ENCODE data around the gene PHACTR1. TPM values are rescaled to one million over a fixed set of nuclear protein-coding genes. Genes with fewer than 3 reads are reported as not detected.

The PHACTR1 gene
- total RNA-seq, 2 donors from 2014 or later, result 1.3 to 4.3 TPM

- intact Hi-C loops (cut with DNase I), result no loop called here
- WGBS, result 38% methylated on average over 13 of the region's 13 CpGs
- Histone ChIP-seq H3K9me3 (no peaks in the 10 kb centered on the region), H3K4me1 (replicated peaks) (no peaks in the 10 kb centered on the region), H3K27me3 (replicated peaks; ENCODE audit: insufficient read depth) (no peaks in the 10 kb centered on the region), H3K4me3 (no peak overlapping the region), H3K36me3 (no peaks in the 10 kb centered on the region), H3K27ac (peak overlapping the region; percentile 34 to 56)
- DNase-seq (ENCODE audit: low spot score), result peak; percentile 12
- TF ChIP-seq, protein P1, sequence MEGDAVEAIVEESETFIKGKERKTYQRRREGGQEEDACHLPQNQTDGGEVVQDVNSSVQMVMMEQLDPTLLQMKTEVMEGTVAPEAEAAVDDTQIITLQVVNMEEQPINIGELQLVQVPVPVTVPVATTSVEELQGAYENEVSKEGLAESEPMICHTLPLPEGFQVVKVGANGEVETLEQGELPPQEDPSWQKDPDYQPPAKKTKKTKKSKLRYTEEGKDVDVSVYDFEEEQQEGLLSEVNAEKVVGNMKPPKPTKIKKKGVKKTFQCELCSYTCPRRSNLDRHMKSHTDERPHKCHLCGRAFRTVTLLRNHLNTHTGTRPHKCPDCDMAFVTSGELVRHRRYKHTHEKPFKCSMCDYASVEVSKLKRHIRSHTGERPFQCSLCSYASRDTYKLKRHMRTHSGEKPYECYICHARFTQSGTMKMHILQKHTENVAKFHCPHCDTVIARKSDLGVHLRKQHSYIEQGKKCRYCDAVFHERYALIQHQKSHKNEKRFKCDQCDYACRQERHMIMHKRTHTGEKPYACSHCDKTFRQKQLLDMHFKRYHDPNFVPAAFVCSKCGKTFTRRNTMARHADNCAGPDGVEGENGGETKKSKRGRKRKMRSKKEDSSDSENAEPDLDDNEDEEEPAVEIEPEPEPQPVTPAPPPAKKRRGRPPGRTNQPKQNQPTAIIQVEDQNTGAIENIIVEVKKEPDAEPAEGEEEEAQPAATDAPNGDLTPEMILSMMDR (IDR thresholded peaks at IDR 0.05), result peak; percentile 57 to 80 (median 72)
- no peak for TF ChIP-seq POLR2A (IDR thresholded peaks at IDR 0.05)
- TF ChIP-seq POLR2AphosphoS5 (IDR thresholded peaks at IDR 0.05), result no peak
Observed at GRCh38 chr6:13331516-13332348, 615.2 kb downstream of the PHACTR1 start.

- DNase-seq (ENCODE audit: low spot score), result peak; percentile 35
- Histone ChIP-seq H3K27ac (peak overlapping the region in 1 of 2 donors; percentile 56), H3K9me3 (no peaks in the 10 kb centered on the region), H3K27me3 (replicated peaks; ENCODE audit: insufficient read depth) (no peaks in the 10 kb centered on the region), H3K36me3 (no peaks in the 10 kb centered on the region), H3K4me1 (replicated peaks) (no peaks in the 10 kb centered on the region), H3K4me3 (no peak overlapping the region)
- 73% methylated on average over 2 of the region's 2 CpGs for WGBS
- intact Hi-C loops (cut with DNase I), result no loop called here
- TF ChIP-seq, protein P1 (IDR thresholded peaks at IDR 0.05), result no peak
- TF ChIP-seq POLR2AphosphoS5 (IDR thresholded peaks at IDR 0.05) (peak; percentile 52), POLR2A (IDR thresholded peaks at IDR 0.05) (no peak)
Observed at GRCh38 chr6:13332349-13332706, 615.8 kb downstream of the PHACTR1 start.

DNA sequence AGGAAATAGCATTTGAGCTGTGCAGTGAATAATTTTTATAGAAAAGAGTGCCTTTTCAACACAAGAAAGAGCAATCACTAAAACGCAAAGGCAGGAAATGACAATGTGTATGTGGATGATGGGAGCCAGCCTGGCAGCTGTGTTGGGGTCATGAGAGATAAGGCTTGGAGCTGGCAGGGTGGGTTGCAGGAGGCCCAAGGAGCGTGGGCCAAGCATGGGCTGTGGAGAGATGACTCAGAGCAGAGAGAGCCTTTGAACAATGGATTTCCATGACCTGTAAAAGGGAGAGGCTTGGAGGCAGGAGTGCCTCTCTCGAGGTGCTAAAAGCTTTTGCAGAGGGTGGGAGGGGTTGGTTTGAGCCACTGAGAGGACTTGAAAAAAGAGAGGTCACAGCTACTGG is 618.4 kb downstream of the PHACTR1 start:
- intact Hi-C loops (cut with DNase I), result loop anchor here (5.0 kb wide), 1 partner anchor 152 kb away; the partner anchor contains the start of gene GFOD1
- 50% methylated on average over 3 of the region's 3 CpGs for WGBS
- no peak overlapping the region for H3K27ac ChIP-seq

DNA sequence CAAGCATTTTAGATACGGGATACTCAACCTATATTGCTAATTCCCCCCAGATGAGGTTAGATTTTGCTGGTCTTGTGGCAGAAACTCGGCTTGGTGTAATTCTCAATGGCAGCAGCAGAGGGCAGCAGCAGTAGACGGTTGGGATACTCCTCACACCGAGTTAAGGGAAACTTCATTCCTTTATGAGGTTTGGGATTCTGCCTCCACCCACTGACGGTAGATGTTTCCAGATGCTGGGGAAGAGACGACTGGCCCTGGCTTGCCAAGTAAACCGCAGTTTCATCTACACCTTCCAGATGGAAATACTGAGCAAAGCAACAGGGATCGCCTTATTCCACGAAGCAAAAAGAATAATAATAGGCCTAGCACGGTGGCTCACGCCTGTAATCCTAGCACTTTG is 620.0 kb downstream of the PHACTR1 start:
- Histone ChIP-seq H3K4me1 (replicated peaks) (no peaks in the 10 kb centered on the region), H3K27me3 (replicated peaks; ENCODE audit: insufficient read depth) (no peaks in the 10 kb centered on the region), H3K9me3 (no peaks in the 10 kb centered on the region), H3K4me3 (no peak overlapping the region), H3K27ac (no peak overlapping the region), H3K36me3 (no peaks in the 10 kb centered on the region)
- peak; percentile 62 for TF ChIP-seq POLR2AphosphoS5 (IDR thresholded peaks at IDR 0.05)
- TF ChIP-seq, protein P1 (IDR thresholded peaks at IDR 0.05), result peak; percentile 88 to 92 (median 91)
- no peak for TF ChIP-seq POLR2A (IDR thresholded peaks at IDR 0.05)
- peak; percentile 74 for DNase-seq (ENCODE audit: low spot score)
- WGBS, result 26% methylated on average over 11 of the region's 11 CpGs
- intact Hi-C loops (cut with DNase I), result loop anchor here (2.0 to 5.0 kb wide), 2 partner anchors 151 to 202 kb away; partner anchors contain the start of gene GFOD1

More for the DNA sequence above, 618.4 kb downstream of the PHACTR1 start:
- Histone ChIP-seq H3K36me3 (no peaks in the 10 kb centered on the region), H3K4me1 (replicated peaks) (no peaks in the 10 kb centered on the region), H3K4me3 (no peak overlapping the region), H3K9me3 (no peaks in the 10 kb centered on the region), H3K27me3 (replicated peaks; ENCODE audit: insufficient read depth) (no peaks in the 10 kb centered on the region)
- TF ChIP-seq POLR2AphosphoS5 (IDR thresholded peaks at IDR 0.05) (no peak), POLR2A (IDR thresholded peaks at IDR 0.05) (no peak)
- TF ChIP-seq, protein P1 (IDR thresholded peaks at IDR 0.05), result no peak
- DNase-seq (ENCODE audit: low spot score), result no peak

All from prostate gland (tissue), 2 donors.